Activated T-cell treated with anti-CD3 and anti-CD28 coated beads, Interleukin-2, amount 50 U/mL, for 4 hours (primary cell): ENCODE results near the gene ZNF432. TPM values are rescaled to one million over a fixed set of nuclear protein-coding genes. Genes with fewer than 3 reads are reported as not detected.
A peak's percentile ranks its signal among the peaks of the same experiment; 100 is the strongest.
"Not testable (repeated sequence)": the region's sequence is repeated elsewhere in the genome, so short reads cannot be mapped to it uniquely, and the experiment has no call there.

ENCODE experiments used
- ATAC-seq, 2 donors: fragments of 200-7000 bp; cut with Tn5 transposase; one replicate each; pipeline ENCODE4 v1.10.0; 2021
- DNase-seq: peaks from one replicate; pipeline ENCODE4 v3.0.0-alpha.2; 2020
- H3K27me3 Mint-ChIP-seq: one replicate; pipeline ENCODE4 v1.8.0; 2021; ENCODE audit warnings: low read depth, mixed read lengths
- H3K36me3 Mint-ChIP-seq: one replicate; pipeline ENCODE4 v1.8.0; 2022; ENCODE audit warnings: mixed read lengths; ENCODE audit not compliant: insufficient read depth
- H3K4me1 Mint-ChIP-seq: one replicate; pipeline ENCODE4 v1.8.0; 2021; ENCODE audit warnings: low read depth, mixed read lengths
- H3K4me3 Mint-ChIP-seq: one replicate; pipeline ENCODE4 v1.8.0; 2021; ENCODE audit warnings: mild to moderate bottlenecking, moderate library complexity, mixed read lengths
- H3K9me3 Mint-ChIP-seq: one replicate; pipeline ENCODE4 v1.8.0; 2021; ENCODE audit warnings: mixed read lengths
- total RNA-seq, 3 donors: library from RNA; stranded (reverse); gene quantifications; one replicate each; pipeline ENCODE4 v1.2.1, GENCODE V29; 2021

Gene ZNF432
- total RNA-seq, 3 donors from 2014 or later: 9.1 to 9.8 (median 9.4) TPM

DNA sequence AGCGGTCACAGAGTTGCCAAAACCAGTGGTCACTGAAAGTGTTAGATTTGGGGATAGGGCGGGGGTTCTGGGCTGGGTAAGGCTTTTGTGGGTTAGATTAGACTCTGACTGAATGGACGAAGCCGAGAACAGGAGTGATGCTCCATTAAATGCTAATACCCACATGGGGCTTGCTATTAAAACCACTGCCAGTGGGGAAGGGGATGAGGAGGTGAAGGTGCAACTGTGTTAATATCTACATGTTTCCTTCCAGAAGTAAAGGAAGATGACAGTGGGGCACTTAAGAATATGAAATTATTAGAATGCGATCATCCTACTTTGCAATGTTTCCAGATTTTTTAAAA lies 19.9 kb downstream of the ZNF432 start:
- no peaks in the 10 kb centered on the region for H3K27me3 Mint-ChIP-seq
- peaks cover 25% of the 10 kb centered on the region for H3K4me1 Mint-ChIP-seq
- ATAC-seq (peak; percentile 15 to 18), DNase-seq (no peak)
- H3K4me3 Mint-ChIP-seq: peak overlapping the region; percentile 92
- H3K9me3 Mint-ChIP-seq: peaks cover 39% of the 10 kb centered on the region
- H3K36me3 Mint-ChIP-seq: peaks cover 44% of the 10 kb centered on the region

DNA sequence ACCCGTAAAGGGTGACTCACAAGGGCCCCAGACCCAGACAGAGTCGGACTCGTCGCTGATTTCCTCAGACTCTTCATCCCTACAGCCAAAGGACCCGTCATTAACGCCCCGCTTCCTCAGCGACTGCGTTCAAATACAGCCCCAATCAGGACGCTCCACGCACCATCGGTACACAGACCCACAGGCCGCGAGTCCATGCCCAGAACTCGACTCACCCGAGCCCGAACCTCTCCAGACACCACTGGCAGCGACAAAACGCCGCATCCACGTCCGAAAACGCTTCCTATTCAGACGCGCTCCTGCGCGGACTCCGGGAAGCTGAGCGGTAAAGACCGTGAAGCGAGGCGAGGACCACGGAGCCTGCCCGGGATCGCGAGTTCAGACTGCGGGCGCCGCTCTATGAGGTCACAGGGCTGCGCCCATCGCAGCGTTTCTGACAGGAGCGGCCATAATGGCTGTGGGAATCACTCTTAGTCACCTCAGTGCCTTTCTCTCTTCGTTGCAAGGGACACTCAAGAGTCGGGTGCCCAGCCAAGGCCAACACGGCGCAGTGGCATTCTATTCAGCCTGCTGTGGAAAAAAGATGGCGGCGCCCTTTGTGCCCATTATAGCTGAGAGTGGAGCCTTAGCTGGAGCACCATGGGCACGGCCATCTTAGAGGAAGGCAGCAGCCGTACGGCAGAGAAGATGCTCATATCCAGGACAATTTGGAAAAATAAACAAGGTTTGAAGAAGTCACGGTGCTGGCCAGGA lies 20.4 kb downstream of the ZNF432 start, which contains the start of gene ZNF614:
Gene ZNF614 (minus strand): TSS at position 353 of the 753 bp plus-strand sequence. CDS start 2,634 bp downstream, outside the sequence.
- peaks cover 33% of the 10 kb centered on the region for H3K9me3 Mint-ChIP-seq
- ATAC-seq (peak; percentile 91 to 92), DNase-seq (peak; percentile 79)
- H3K36me3 Mint-ChIP-seq: peaks cover 47% of the 10 kb centered on the region
- H3K4me1 Mint-ChIP-seq: peaks cover 25% of the 10 kb centered on the region
- H3K27me3 Mint-ChIP-seq: no peaks in the 10 kb centered on the region
- H3K4me3 Mint-ChIP-seq: peak within 1 kb of the TSS; percentile 92

DNA sequence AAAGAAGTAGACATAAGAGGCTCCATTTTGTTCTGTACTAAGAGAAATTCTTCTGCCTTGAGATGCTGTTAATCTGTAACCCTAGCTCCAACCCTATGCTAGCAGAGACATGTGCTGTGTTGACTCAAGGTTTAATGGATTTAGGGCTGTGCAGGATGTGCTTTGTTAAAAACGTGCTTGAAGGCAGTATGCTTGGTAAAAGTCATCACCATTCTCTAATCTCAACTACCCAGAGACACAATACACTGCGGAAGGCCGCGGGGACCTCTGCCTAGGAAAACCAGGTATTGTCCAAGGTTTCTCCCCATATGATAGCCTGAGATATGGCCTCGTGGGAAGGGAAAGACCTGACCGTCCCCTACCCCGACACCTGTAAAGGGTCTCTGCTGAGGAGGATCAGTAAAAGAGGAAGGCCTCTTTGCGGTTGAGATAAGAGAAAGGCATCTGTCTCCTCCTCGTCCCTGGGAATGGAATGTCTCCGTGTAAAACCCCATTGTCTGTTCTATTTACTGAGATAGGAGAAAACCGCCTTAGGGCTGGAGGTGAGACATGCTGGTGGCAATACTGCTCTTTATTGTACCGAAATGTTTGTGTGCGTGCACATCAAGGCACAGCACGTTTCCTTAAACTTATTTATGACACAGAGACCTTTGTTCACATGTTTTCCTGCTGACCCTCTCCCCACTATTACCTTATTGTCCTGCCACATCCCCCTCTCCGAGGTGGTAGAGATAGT lies 22.2 kb downstream of the ZNF432 start:
- peaks cover 25% of the 10 kb centered on the region for H3K4me1 Mint-ChIP-seq
- peaks cover 36% of the 10 kb centered on the region for H3K9me3 Mint-ChIP-seq
- peaks cover 58% of the 10 kb centered on the region for H3K36me3 Mint-ChIP-seq
- H3K27me3 Mint-ChIP-seq, DNase-seq, ATAC-seq, H3K4me3 Mint-ChIP-seq: not testable (repeated sequence)

DNA sequence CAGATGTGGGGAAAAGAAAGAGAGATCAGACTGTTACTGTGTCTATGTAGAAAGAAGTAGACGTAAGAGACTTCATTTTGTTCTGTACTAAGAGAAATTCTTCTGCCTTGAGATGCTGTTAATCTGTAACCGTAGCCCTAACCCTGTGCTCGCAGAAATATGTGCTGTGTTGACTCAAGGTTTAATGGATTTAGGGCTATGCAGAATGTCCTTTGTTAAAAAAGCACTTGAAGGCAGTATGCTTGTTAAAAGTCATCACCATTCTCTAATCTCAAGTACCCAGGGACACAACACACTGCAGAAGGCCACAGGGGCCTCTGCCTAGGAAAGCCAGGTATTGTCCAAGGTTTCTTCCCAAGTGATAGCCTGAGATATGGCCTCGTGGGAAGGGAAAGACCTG lies 24.2 kb downstream of the ZNF432 start:
- H3K27me3 Mint-ChIP-seq, DNase-seq, H3K4me3 Mint-ChIP-seq, ATAC-seq: not testable (repeated sequence)
- H3K36me3 Mint-ChIP-seq: peaks cover 75% of the 10 kb centered on the region
- peaks cover 25% of the 10 kb centered on the region for H3K4me1 Mint-ChIP-seq
- H3K9me3 Mint-ChIP-seq: peaks cover 50% of the 10 kb centered on the region

DNA sequence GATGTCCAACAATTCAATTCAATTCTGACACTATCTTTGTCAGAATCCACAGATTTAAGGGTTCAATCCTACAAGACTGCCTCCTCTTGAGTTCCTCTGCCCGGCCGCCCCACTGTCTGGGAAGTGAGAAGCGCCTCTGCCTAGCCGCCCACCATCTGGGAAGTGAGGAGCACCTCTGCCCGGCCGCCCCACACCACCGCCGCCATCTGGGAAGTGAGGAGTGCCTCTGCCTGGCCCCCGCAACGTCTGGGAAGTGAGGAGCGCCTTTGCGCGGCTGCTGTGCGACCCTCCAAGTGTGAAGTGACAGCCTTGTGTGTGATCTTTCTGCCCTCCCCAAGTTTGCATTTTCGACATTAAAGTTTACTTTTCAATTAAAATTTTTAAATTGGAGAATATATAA lies 26.4 kb downstream of the ZNF432 start:
- H3K27me3 Mint-ChIP-seq: no peaks in the 10 kb centered on the region
- no peak for ATAC-seq
- no peak overlapping the region for H3K4me3 Mint-ChIP-seq
- DNase-seq: no peak
- peaks cover 94% of the 10 kb centered on the region for H3K36me3 Mint-ChIP-seq
- H3K4me1 Mint-ChIP-seq: peaks cover 9% of the 10 kb centered on the region
- H3K9me3 Mint-ChIP-seq: peaks cover 61% of the 10 kb centered on the region

DNA sequence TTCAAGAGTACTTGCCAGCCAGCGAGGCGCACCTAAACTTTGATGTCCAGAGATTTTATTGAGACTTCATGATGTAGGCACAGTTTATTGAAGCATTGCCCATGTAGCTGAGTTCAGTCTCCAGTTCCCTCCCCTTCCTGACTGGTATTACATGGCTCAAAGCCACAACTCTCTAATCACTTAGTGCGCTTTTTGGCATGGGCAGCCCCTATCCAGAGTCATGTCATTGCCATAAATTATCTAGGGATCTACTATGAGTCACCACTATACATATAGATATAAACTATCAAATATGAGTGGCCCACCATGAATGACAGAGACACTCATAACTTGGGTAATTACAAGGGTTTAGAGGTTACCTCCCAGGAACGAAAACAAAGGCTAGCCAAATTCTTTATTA lies 28.1 kb downstream of the ZNF432 start:
- Mint-ChIP-seq H3K27me3 (no peaks in the 10 kb centered on the region), H3K36me3 (peaks cover 94% of the 10 kb centered on the region), H3K4me3 (no peak overlapping the region), H3K9me3 (peaks cover 65% of the 10 kb centered on the region), H3K4me1 (no peaks in the 10 kb centered on the region)
- ATAC-seq (no peak), DNase-seq (no peak)

- DNase-seq (no peak), ATAC-seq (no peak)
- Mint-ChIP-seq H3K27me3 (no peaks in the 10 kb centered on the region), H3K36me3 (peaks cover 28% of the 10 kb centered on the region), H3K9me3 (peaks cover 43% of the 10 kb centered on the region), H3K4me3 (no peak overlapping the region), H3K4me1 (peaks cover 19% of the 10 kb centered on the region)
Measured at GRCh38 chr19:52010674-52011073, 38.0 kb downstream of the ZNF432 start.

GRCh38 chr19:52007806-52008557 lies 40.7 kb downstream of the ZNF432 start, which contains the start of gene ZNF615:
ZNF615 (minus strand) TSS chr19:52008211; CDS start chr19:52003711, 4,500 bp downstream.
- H3K4me1 Mint-ChIP-seq: peaks cover 19% of the 10 kb centered on the region
- no peaks in the 10 kb centered on the region for H3K27me3 Mint-ChIP-seq
- H3K9me3 Mint-ChIP-seq: peaks cover 47% of the 10 kb centered on the region
- H3K4me3 Mint-ChIP-seq: peak within 1 kb of the TSS; percentile 96
- ATAC-seq: peak; percentile 99
- peak; percentile 85 for DNase-seq
- peaks cover 35% of the 10 kb centered on the region for H3K36me3 Mint-ChIP-seq

- H3K4me1 Mint-ChIP-seq: peaks cover 19% of the 10 kb centered on the region
- DNase-seq (no peak), ATAC-seq (peak in 1 of 2 donors; percentile 4)
- H3K36me3 Mint-ChIP-seq: peaks cover 32% of the 10 kb centered on the region
- H3K27me3 Mint-ChIP-seq: no peaks in the 10 kb centered on the region
- H3K4me3 Mint-ChIP-seq: peak overlapping the region; percentile 96
- H3K9me3 Mint-ChIP-seq: peaks cover 45% of the 10 kb centered on the region
Measured at GRCh38 chr19:52007451-52007805, 41.2 kb downstream of the ZNF432 start.

- DNase-seq (no peak), ATAC-seq (no peak)
- Mint-ChIP-seq H3K4me1 (no peaks in the 10 kb centered on the region), H3K9me3 (peaks cover 52% of the 10 kb centered on the region), H3K36me3 (peaks cover 63% of the 10 kb centered on the region), H3K4me3 (no peak overlapping the region), H3K27me3 (no peaks in the 10 kb centered on the region)
Measured at GRCh38 chr19:51994048-51994644, 54.5 kb downstream of the ZNF432 start.

DNA sequence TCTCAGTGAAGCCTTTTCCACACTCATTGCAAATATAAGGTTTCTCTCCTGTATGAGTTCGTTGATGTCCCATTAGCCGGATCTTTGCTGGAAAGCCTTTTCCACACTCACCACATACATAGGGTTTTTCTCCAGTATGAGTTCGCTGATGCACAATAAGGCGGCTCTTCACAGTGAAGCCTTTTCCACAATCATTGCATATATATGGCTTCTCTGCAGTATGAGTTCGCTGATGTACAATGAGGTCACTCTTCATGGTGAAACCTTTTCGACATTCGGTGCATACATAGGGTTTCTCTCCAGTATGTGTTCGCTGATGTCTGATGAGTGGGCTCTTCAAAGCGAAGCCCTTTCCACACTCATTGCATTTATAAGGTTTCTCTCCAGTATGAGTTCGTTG lies 55.2 kb downstream of the ZNF432 start:
- no peak overlapping the region for H3K4me3 Mint-ChIP-seq
- H3K36me3 Mint-ChIP-seq: peaks cover 63% of the 10 kb centered on the region
- DNase-seq: no peak
- peaks cover 57% of the 10 kb centered on the region for H3K9me3 Mint-ChIP-seq
- no peaks in the 10 kb centered on the region for H3K27me3 Mint-ChIP-seq
- ATAC-seq: no peak
- H3K4me1 Mint-ChIP-seq: no peaks in the 10 kb centered on the region

DNA sequence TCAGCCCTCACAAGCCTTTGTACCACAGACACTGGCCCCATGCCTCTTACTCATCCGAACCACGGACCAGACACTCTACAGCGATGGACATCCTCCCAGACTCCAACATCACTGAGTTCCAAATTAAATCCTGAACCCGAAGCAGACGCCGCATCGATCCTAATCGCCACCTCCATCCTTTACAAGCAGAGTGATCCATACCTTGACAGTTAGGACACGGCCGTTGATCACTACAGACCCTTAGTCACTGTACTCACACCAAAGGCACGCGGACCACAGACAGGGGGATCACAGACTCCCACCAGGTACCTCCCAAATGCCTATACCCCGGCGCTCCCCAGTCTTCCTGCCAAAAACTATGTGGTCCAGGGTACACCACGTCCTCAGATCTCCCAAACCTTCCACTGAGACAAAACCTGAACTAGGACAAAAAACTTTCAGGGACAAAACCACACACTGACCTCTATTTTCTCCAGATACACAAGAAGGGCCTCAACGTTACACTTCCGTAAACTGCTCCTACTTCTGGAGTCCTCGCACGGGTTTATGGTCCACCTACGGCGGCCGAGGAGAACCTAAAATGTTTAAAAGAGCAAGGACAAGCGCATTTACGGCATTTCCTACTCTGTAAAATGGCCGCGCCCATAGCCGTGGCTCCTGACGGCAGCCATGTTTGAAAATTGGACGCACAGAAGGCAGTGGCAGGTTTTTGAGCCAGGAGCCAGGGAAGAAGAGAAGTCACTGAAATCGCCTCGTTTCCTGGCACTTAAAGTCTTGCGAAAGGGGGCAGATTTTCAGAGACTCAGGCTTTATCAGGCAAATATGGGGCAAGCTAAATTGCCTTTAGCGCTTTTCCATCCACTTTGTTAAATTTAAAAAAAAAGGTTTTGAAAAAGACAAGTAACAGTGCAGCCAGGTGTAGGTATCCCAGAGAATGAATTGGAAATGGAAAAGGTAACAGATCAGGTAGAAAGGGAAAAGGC lies 62.0 kb downstream of the ZNF432 start, which contains the start of gene ZNF350:
Gene ZNF350 (minus strand): TSS at position 532 of the 983 bp plus-strand sequence. CDS start 12,480 bp downstream, outside the sequence.
- Mint-ChIP-seq H3K4me3 (peak within 1 kb of the TSS; percentile 96), H3K4me1 (peaks cover 19% of the 10 kb centered on the region), H3K27me3 (no peaks in the 10 kb centered on the region), H3K9me3 (peaks cover 50% of the 10 kb centered on the region), H3K36me3 (peaks cover 35% of the 10 kb centered on the region)
- ATAC-seq (peak; percentile 98 to 99), DNase-seq (peak; percentile 77)

DNA sequence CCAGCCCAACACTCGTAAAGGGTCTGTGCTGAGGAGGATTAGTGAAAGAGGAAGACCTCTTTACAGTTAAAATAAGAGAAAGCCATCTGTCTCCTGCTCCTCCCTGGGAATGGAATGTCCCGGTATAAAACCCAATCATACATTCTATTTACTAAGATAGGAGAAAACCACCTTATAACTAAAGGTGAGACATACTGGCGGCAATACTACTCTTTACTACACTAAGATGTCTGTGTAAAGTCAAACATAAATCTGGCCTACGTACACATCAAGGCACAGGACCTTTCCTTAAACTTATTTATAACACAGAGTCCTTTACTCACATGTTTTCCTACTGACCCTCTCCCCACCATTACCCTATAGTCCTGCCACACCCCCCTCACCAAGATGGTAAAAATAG lies 65.3 kb downstream of the ZNF432 start:
- Mint-ChIP-seq H3K4me3 (no peak overlapping the region), H3K9me3 (peaks cover 56% of the 10 kb centered on the region), H3K36me3 (peaks cover 58% of the 10 kb centered on the region), H3K4me1 (peaks cover 19% of the 10 kb centered on the region), H3K27me3 (no peaks in the 10 kb centered on the region)
- no peak for ATAC-seq
- DNase-seq: no peak
